Panc1 (cell line): ENCODE results near the gene NPHP4. TPM values are rescaled to one million over a fixed set of nuclear protein-coding genes. Genes with fewer than 3 reads are reported as not detected.

ENCODE experiments used
- ATAC-seq: fragments of 200-7000 bp; cut with Tn5 transposase; 2 replicates; pipeline ENCODE4 v1.9.1; 2020; ENCODE audit warnings: mild to moderate bottlenecking, moderate library complexity
- BruUV-seq: library from RNA; stranded (reverse); fragments of 400-500 nt; replicated peaks from 2 replicates; lab custom pipeline; 2021; lab: Mats Ljungman, UMichigan
- CTCF ChIA-PET: fragments of 300-600 bp; sonication (Branson Sonifier 250); formaldehyde crosslinking; loops from one replicate; lab custom pipeline; 2022; ENCODE audit warnings: antibody characterized with exemption; lab: Charles Lee
- POLR2A ChIA-PET: fragments of 300-600 bp; sonication (Branson Sonifier 250); formaldehyde crosslinking; loops from one replicate; lab custom pipeline; 2022; ENCODE audit warnings: antibody characterized with exemption; lab: Charles Lee
- DNase-seq: peaks from one replicate; pipeline ENCODE4 v3.0.0-alpha.2; 2010; ENCODE audit warnings: low read depth, low spot score
- H3K27ac ChIP-seq: 2 replicates; pipeline ENCODE4 v1.5.1; 2011; ENCODE audit warnings: mild to moderate bottlenecking, low read length, inconsistent platforms
- H3K27me3 ChIP-seq: fragments of 200-500 bp; sonication (Bioruptor generic); 2 replicates; pipeline ENCODE4 v1.6.0; 2014; ENCODE audit warnings: low read length, inconsistent platforms; ENCODE audit not compliant: control insufficient read depth, insufficient read depth
- H3K36me3 ChIP-seq: fragments of 200-500 bp; sonication (Bioruptor generic); 2 replicates; pipeline ENCODE4 v1.5.1; 2014; ENCODE audit warnings: inconsistent platforms, mild to moderate bottlenecking, low read length, moderate library complexity; ENCODE audit not compliant: control insufficient read depth, insufficient read depth
- H3K4me1 ChIP-seq: 2 replicates; pipeline ENCODE4 v1.5.1; 2011; ENCODE audit warnings: inconsistent platforms, mild to moderate bottlenecking, low read length, moderate library complexity; ENCODE audit not compliant: control insufficient read depth, insufficient read depth
- H3K4me3 ChIP-seq, 2 experiments: 2 replicates each; pipeline ENCODE4 v1.5.1; 2011 to 2012; ENCODE audit warnings: low read depth in 2 of 2, low read length in 2 of 2, mild to moderate bottlenecking in 2 of 2, inconsistent platforms in 1 of 2, moderate library complexity in 1 of 2
- H3K9me3 ChIP-seq: fragments of 200-500 bp; sonication (Bioruptor generic); 2 replicates; pipeline ENCODE4 v1.5.1; 2014; ENCODE audit warnings: low read depth, mild to moderate bottlenecking, inconsistent platforms, low read length, moderate library complexity; ENCODE audit not compliant: control insufficient read depth, insufficient read depth
- POLR2AphosphoS5 ChIP-seq: IDR thresholded peaks from 2 replicates; pipeline ENCODE4 v1.6.1; 2012; ENCODE audit warnings: mild to moderate bottlenecking, low read depth, low read length, moderate library complexity
- REST ChIP-seq, 2 experiments: IDR thresholded peaks; 2 replicates each; pipeline ENCODE4 v1.6.1; 2011 to 2012; ENCODE audit warnings: low read depth in 2 of 2, control low read depth in 1 of 2, low read length in 1 of 2, mild to moderate bottlenecking in 1 of 2, moderate library complexity in 1 of 2; ENCODE audit not compliant: insufficient read depth in 1 of 2
- SIN3A ChIP-seq: IDR thresholded peaks from 2 replicates; pipeline ENCODE4 v1.6.1; 2012; ENCODE audit warnings: low read depth, mild to moderate bottlenecking, low read length, moderate library complexity, borderline replicate concordance; ENCODE audit not compliant: insufficient read depth
- TCF7L2 ChIP-seq: IDR thresholded peaks from 2 replicates; pipeline ENCODE4 v1.6.1; 2011; ENCODE audit warnings: mild to moderate bottlenecking, low read depth, low read length, inconsistent platforms
- in situ Hi-C: cut with HindIII; loops from 2 replicates; pipeline ENCODE4 v1.10.0; 2016; ENCODE audit warnings: low sequenced_read_pairs, low pct_unique_long_range_greater_than_20kb
- intact Hi-C: fragments of 100-400 bp; cut with micrococcal nuclease; formaldehyde crosslinking; loops from one replicate; pipeline ENCODE4 v1.10.0; 2022; ENCODE audit not compliant: unreplicated experiment
- total RNA-seq: library from RNA; stranded (reverse); gene quantifications from one replicate; pipeline ENCODE4 v1.2.1, GENCODE V29; 2021; ENCODE audit not compliant: unreplicated experiment
- TF ChIP-seq, protein P1 (sequence below): fragments of 450-650 bp; IDR thresholded peaks from 2 replicates; pipeline ENCODE4 v1.5.1; 2017; ENCODE audit warnings: mild to moderate bottlenecking

NPHP4 gene
- total RNA-seq, 1 experiment from 2014 or later: 20.1 TPM

GRCh38 chr1:5968161-5968736 is 24.0 kb downstream of the NPHP4 start:
- no peak overlapping the region for H3K4me3 ChIP-seq
- DNase-seq (no peak), ATAC-seq (no peak)
- H3K27ac ChIP-seq: no peak overlapping the region
- TF ChIP-seq, protein P1, sequence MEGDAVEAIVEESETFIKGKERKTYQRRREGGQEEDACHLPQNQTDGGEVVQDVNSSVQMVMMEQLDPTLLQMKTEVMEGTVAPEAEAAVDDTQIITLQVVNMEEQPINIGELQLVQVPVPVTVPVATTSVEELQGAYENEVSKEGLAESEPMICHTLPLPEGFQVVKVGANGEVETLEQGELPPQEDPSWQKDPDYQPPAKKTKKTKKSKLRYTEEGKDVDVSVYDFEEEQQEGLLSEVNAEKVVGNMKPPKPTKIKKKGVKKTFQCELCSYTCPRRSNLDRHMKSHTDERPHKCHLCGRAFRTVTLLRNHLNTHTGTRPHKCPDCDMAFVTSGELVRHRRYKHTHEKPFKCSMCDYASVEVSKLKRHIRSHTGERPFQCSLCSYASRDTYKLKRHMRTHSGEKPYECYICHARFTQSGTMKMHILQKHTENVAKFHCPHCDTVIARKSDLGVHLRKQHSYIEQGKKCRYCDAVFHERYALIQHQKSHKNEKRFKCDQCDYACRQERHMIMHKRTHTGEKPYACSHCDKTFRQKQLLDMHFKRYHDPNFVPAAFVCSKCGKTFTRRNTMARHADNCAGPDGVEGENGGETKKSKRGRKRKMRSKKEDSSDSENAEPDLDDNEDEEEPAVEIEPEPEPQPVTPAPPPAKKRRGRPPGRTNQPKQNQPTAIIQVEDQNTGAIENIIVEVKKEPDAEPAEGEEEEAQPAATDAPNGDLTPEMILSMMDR: no peak
- TF ChIP-seq REST (IDR thresholded peaks at IDR 0.05; ENCODE audit: insufficient read depth in 1 of 2, low read depth in 2 of 2, low read length in 1 of 2) (no peak), SIN3A (no peak), TCF7L2 (no peak), POLR2AphosphoS5 (no peak)
- no peaks in the 10 kb centered on the region for H3K27me3 ChIP-seq
- no peaks in the 10 kb centered on the region for H3K36me3 ChIP-seq
- no peaks in the 10 kb centered on the region for H3K4me1 ChIP-seq
- in situ Hi-C loops: no loop called here
- H3K9me3 ChIP-seq: no peaks in the 10 kb centered on the region
- intact Hi-C loops: no loop called here
- CTCF ChIA-PET: no interaction called here
- BruUV-seq: no TSS peak
- POLR2A ChIA-PET: no interaction called here

DNA sequence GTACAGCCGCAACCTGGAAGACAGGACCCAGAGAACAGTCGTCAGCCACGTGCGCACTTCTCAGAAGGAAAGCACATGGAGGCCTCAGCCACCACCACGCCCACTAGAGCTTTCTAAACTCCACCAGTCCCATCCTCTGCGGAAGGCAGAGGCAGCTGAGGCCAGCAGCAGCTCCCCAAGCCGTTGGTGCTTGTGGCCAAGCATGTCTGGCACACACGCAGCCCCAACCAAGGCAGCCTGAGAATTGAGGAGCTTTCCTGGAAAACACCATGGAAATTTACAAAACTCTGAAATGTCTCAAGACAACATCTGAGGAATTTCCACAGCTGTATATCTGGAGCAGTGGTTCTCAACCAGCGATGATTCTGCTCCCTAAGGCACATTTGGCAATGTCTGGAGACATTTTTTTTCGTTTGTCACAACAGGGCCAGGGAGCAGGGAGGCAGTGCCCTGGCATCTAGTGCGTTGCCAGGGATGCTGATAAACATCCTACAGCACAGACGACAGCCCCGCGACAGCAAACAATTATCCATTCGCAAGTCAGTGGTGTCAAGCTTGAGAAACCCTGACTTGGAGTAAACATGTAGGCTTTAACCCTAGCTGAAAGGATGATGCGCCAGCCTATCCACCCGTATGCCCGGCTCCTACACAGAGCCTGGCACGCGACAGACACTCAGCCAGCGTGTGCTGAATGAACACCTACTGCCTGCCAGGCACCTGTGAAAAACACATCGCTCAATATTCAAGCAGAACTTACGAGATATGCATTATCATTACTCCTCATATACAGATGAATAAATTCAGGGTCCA is 24.7 kb downstream of the NPHP4 start:
- H3K4me3 ChIP-seq: no peak overlapping the region
- TF ChIP-seq SIN3A: no peak
- intact Hi-C loops (no loop called here), in situ Hi-C loops (no loop called here)
- H3K9me3 ChIP-seq: no peaks in the 10 kb centered on the region
- ChIA-PET CTCF (no interaction called here), POLR2A (interaction anchor here (0.6 kb wide), 1 partner anchor 9 kb away, joined by 8 read pairs; no protein-coding TSS in a partner anchor)
- ATAC-seq (no peak), DNase-seq (no peak)
- no TSS peak for BruUV-seq
- no peaks in the 10 kb centered on the region for H3K27me3 ChIP-seq
- H3K4me1 ChIP-seq: no peaks in the 10 kb centered on the region
- no peak overlapping the region for H3K27ac ChIP-seq
- H3K36me3 ChIP-seq: no peaks in the 10 kb centered on the region
